ENCODE results near the gene SLAMF7. TPM values are rescaled to one million over a fixed set of nuclear protein-coding genes. Genes with fewer than 3 reads are reported as not detected.

The SLAMF7 gene
- 2.4 and 4.6 TPM in 2 replicates for total RNA-seq

DNA sequence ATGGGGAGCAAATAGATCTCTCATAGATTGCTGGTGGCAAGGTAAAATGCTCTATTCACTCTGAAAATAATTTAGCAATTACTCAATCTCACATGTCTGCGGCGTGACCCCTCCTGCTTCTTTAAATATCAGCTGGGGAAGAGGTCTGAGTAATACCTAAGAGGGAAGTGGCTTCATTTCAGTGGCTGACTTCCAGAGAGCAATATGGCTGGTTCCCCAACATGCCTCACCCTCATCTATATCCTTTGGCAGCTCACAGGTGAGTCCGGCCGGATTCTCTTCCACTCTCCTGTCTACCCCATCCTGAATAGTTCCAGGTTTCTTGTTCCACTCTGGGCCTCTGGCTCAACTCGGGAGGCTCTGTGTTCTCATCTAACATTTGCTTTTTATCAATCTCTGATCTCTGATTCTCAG, at the start of gene SLAMF7:
TSS of gene SLAMF7 (plus strand) at position 150 of the 414 bp plus-strand sequence. CDS start at position 205, 55 bp downstream.

GRCh38 chr1:160711602-160712311, 27.3 kb upstream of the SLAMF7 start, which contains the start of gene CD48:
CD48 (minus strand) TSS chr1:160711822; CDS start chr1:160711763, 59 bp downstream.

DNA sequence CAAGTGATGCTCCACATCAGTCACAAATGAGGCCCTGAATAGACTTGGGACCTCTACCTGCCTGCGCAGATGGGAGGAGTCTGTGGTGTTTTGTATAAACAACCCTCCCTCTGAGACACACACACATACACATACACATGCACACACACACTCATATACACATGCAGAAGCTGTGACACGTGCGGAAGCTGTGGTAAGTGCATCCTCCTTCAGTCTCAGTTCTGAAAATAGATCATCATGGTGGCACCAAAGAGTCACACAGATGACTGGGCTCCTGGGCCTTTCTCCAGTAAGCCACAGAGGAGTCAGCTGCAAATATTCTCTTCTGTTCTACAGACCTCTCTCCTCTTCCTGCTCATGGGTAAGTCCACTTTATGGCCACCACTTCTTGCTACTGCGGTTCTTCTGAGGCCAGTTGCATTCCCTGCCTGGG, 56.9 kb downstream of the SLAMF7 start, which contains the start of gene LY9:
TSS of gene LY9 (plus strand) at position 224 of the 433 bp plus-strand sequence. CDS start at position 238, 14 bp downstream.

Other genes starting within 250 kb of the SLAMF7 start
- not detected in 2 replicates for gene SLAMF6, start 216.0 kb upstream of the SLAMF7 start, total RNA-seq
- gene CD84, start 159.8 kb upstream of the SLAMF7 start, total RNA-seq = not detected in 2 replicates
- gene SLAMF1, start 92.2 kb upstream of the SLAMF7 start, total RNA-seq = not detected in 2 replicates
- not detected in 2 replicates for gene CD48, start 27.4 kb upstream of the SLAMF7 start, total RNA-seq
- not detected in 2 replicates for gene LY9, start 56.9 kb downstream of the SLAMF7 start, total RNA-seq
- gene CD244, start 123.6 kb downstream of the SLAMF7 start, total RNA-seq = not detected in 2 replicates
- not detected in 2 replicates for gene ITLN1, start 145.9 kb downstream of the SLAMF7 start, total RNA-seq
- 0.21 TPM in 1 of 2 replicates, not detected in the other for gene ITLN2, start 215.6 kb downstream of the SLAMF7 start, total RNA-seq